SK-N-MC (cell line): ENCODE measurements around the gene HBG2.
"Not testable (repeated sequence)": the region's sequence is repeated elsewhere in the genome, so short reads cannot be mapped to it uniquely, and the experiment has no call there.

ENCODE experiments used
- DNase-seq: peaks from one replicate; pipeline ENCODE4 v3.0.0-alpha.2; 2011; ENCODE audit warnings: low read depth, low spot score
- H3K27ac ChIP-seq: fragments of 200-600 bp; sonication (generic); 2 replicates; pipeline ENCODE4 v1.5.1; 2016; ENCODE audit warnings: mixed run types
- H3K36me3 ChIP-seq: fragments of 200-600 bp; sonication (generic); 2 replicates; pipeline ENCODE4 v1.6.1; 2017; ENCODE audit warnings: antibody characterized with exemption, low read length, mixed read lengths; ENCODE audit not compliant: insufficient read depth
- H3K4me3 ChIP-seq: fragments of 200-600 bp; sonication (generic); 2 replicates; pipeline ENCODE4 v1.5.1; 2016
- H3K9ac ChIP-seq: fragments of 200-600 bp; sonication (generic); 2 replicates; pipeline ENCODE4 v1.8.0; 2017; ENCODE audit warnings: mixed run types, mixed read lengths; ENCODE audit not compliant: insufficient read length
- H3K9me3 ChIP-seq: fragments of 200-600 bp; sonication (generic); 2 replicates; pipeline ENCODE4 v1.6.1; 2017; ENCODE audit warnings: low read depth, mild to moderate bottlenecking, antibody characterized with exemption, low read length, moderate library complexity, mixed read lengths
- EZH2 ChIP-seq: fragments of 200-600 bp; sonication (generic); IDR thresholded peaks from one replicate; pipeline ENCODE4 v1.6.1; 2017; ENCODE audit warnings: antibody characterized with exemption
- FOXP2 ChIP-seq: optimal IDR thresholded peaks from 2 replicates; pipeline ENCODE3; 2011; ENCODE audit warnings: mild to moderate bottlenecking, moderate library complexity; ENCODE audit not compliant: insufficient read depth; ENCODE audit errors: extremely low read length, control extremely low read depth
- POLR2AphosphoS5 ChIP-seq: IDR thresholded peaks from 2 replicates; pipeline ENCODE4 v1.6.1; 2012; ENCODE audit warnings: mild to moderate bottlenecking, low read depth, low read length, borderline replicate concordance

The HBG2 gene

DNA sequence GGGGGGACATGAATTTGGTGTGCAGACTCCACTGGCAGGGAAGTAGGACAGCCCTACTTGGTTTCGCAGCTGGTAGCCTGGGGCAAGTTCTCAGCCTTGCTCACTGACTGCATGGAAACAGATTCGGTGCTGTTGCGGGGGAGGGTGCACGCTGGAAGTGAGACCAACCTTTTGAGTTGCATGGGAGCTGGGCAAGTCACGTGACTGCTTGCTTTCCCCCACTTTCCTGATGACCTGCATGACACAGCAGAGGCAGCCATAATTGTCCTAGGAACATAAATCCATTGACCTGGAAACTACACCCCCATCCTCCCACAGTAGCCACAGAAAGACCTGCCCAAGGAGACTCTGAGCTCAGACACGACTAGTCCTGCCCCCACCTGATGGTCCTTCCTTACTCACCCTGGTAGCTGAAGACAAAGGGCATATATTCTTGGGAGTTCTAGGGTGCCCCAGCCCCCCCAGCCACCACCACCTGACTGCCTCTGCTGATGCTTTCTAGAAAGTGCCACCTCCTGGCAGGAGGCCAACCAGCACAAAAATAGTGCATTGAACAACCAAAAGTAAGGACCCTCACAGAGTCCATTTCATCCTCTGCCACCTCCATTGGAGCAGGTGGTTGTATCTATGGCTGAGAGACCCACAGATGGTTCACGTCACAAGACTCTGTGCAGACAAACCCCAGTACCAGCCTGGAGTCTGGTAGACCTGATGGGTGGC, 4.1 kb upstream of the HBG2 start:
- Histone ChIP-seq H3K27ac (no peak overlapping the region), H3K9me3 (no peaks in the 10 kb centered on the region), H3K9ac (no peak overlapping the region), H3K36me3 (no peaks in the 10 kb centered on the region), H3K4me3 (no peak overlapping the region)
- TF ChIP-seq FOXP2 (no peak), EZH2 (no peak), POLR2AphosphoS5 (no peak)
- no peak for DNase-seq

DNA sequence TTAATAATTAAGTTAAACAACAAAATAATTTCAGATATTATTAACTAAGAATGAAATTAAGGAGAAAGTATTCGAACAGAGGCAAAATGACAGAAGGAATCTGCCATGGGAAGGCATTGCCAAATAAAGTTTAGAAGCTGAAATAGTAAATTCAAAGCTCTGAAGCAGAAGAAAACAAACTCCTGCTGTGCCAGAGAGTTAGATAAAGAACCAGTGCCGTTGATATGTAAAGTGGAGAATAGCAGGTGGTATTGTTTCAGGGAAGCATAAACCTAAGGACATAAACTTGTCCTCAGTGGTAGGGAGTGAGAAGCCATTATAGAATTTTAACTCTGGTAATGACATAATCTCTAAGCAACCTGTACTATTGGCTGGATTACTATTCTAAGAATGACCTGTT, 2.7 kb upstream of the HBG2 start:
- TF ChIP-seq POLR2AphosphoS5 (no peak), EZH2 (no peak), FOXP2 (no peak)
- no peak for DNase-seq
- H3K4me3 ChIP-seq, result no peak overlapping the region
- no peaks in the 10 kb centered on the region for H3K36me3 ChIP-seq
- no peak overlapping the region for H3K27ac ChIP-seq
- H3K9me3 ChIP-seq, result no peaks in the 10 kb centered on the region
- H3K9ac ChIP-seq, result no peak overlapping the region

DNA sequence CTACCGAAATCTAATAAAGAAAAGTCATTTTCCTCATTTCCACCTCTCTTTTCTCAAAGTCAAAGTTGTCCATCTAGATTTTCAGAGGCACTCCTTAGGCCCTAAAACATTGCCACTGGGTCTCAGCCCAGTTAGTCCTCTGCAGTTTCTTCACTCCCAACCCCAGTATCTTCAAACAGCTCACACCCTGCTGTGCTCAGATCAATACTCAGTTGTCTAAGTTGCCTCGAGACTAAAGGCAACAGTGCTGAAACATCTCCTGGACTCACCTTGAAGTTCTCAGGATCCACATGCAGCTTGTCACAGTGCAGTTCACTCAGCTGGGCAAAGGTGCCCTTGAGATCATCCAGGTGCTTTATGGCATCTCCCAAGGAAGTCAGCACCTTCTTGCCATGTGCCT, 558 bp downstream of the HBG2 start:
- H3K4me3 ChIP-seq, H3K27ac ChIP-seq, H3K9me3 ChIP-seq, DNase-seq, H3K9ac ChIP-seq, H3K36me3 ChIP-seq: not testable (repeated sequence)

DNA sequence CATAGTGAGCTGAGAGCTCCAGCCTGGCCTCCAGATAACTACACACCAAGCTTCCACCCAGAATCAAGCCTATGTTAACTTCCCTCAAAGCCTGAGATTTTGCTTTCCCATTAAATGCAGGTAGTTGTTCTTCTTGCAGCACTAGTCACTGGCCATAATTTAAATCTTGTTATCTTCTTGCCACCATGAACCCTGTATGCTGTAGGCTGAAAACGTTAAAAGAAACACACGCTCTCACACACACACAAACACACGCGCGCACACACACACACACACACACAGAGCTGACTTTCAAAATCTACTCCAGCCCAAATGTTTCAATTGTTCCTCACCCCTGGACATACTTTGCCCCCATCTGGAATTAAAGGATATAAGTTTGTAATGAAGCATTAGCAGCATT, 1.1 kb downstream of the HBG2 start:
- DNase-seq, H3K9ac ChIP-seq, H3K36me3 ChIP-seq, H3K4me3 ChIP-seq, H3K27ac ChIP-seq, H3K9me3 ChIP-seq: not testable (repeated sequence)

DNA sequence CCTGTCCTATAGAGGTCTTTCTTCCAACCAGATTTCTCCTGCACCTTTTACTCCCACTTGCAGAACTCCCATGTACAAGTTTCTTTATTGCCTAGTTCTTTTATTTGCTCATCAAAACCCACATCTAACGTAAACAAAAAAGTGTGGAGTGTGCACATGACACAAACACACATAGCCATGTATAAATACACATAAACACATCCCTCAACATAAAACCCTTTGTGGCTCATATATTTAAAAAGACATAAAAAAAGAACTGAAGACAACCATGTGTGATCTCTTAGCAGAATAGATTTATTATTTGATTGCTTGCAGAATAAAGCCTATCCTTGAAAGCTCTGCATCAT, 1.7 kb downstream of the HBG2 start:
- Histone ChIP-seq H3K36me3 (no peaks in the 10 kb centered on the region), H3K4me3 (no peak overlapping the region), H3K27ac (no peak overlapping the region), H3K9me3 (no peaks in the 10 kb centered on the region), H3K9ac (no peak overlapping the region)
- DNase-seq, result no peak
- TF ChIP-seq EZH2 (no peak), POLR2AphosphoS5 (no peak), FOXP2 (no peak)

DNA sequence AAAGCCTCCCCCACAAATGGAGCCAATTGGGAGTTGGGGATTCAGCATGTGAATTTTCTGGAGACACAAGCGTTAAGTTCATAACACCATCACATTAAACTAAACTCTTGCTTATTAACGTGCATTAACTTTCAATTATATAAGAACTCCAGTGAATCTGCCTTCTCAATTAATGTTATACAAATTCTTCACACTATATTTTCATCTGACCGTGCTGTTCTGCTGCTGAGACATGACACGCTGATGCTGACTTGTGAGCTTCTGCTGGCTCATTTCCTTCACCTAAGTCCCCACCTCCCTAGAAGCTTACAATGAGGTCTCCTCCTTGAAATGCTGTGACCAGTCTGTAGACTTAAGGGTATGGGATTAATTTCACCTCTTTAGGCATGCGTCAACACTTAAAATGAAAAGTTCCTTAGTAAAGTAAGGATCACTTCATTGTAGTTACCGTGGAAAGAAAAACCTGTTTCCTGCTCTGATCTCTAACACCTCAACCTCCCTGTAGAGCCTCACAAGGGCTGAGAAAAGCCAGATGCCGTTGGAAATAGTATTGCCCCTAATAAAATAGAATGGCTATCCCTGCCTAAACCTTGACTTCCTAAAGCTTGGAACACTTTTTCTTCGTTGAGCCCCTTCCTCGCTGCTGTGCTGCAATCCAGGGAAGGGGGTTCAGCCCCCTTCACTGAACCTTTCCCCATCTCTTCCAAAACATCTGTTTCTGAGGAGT, 2.2 kb downstream of the HBG2 start:
- H3K27ac ChIP-seq, result no peak overlapping the region
- no peak for DNase-seq
- TF ChIP-seq EZH2 (no peak), FOXP2 (no peak), POLR2AphosphoS5 (no peak)
- H3K9ac ChIP-seq, result no peak overlapping the region
- H3K36me3 ChIP-seq, result no peaks in the 10 kb centered on the region
- H3K9me3 ChIP-seq, result no peaks in the 10 kb centered on the region
- no peak overlapping the region for H3K4me3 ChIP-seq

DNA sequence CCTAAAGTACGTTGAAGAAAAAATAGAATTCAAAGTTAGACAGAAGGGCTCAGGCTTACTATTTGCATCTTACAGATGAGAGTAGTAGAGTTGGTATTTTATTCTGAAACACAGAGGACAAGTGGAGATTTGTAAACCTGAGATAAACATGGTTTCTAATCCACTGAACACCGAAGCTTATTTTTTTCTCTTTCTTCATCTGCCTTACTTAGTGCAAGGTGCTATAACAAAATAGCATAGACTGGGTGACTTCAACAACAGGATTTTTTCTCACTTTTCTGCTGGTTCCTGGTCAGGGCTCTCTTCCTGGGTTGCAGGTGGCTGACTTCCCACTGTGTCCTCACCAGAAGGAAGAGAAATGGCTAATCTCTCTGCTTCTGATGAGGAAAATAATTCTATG, 2.8 kb downstream of the HBG2 start:
- no peak for DNase-seq
- TF ChIP-seq EZH2 (no peak), POLR2AphosphoS5 (no peak), FOXP2 (no peak)
- Histone ChIP-seq H3K27ac (no peak overlapping the region), H3K4me3 (no peak overlapping the region), H3K9ac (no peak overlapping the region), H3K36me3 (no peaks in the 10 kb centered on the region), H3K9me3 (no peaks in the 10 kb centered on the region)

DNA sequence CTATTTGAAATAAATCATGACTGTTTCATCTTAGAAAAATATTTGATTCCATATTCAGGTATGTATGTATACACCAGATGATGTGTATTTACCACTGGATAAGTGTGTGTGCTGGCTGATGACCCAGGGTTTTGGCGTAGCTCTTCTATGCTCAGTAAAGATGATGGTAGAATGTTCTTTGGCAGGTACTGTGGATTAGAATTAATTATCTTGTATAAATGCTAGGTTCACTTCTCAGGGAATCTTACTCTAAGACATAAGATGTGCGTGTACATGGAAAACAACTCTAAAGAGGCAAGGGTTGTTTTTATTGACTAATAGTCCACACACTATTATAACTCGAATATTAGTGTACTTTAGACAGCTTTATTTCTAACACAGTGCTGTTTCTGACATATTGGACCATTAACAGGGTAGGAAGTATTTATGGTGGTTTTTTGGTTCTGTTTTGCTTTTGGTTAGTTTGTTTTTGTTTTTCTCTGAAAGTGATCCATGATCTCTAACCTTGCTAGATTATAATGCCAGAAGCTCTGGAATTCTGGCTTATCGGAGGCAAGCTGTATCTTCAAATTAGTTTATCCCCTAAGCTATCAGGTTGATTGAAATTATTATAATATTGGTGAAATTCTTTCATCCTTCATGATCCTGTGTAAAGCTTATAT, 3.9 kb downstream of the HBG2 start:
- DNase-seq, result no peak
- no peaks in the 10 kb centered on the region for H3K9me3 ChIP-seq
- no peak overlapping the region for H3K9ac ChIP-seq
- no peak overlapping the region for H3K27ac ChIP-seq
- H3K4me3 ChIP-seq, result no peak overlapping the region
- no peaks in the 10 kb centered on the region for H3K36me3 ChIP-seq
- no peak for TF ChIP-seq FOXP2
- no peak for TF ChIP-seq POLR2AphosphoS5
- no peak for TF ChIP-seq EZH2

DNA sequence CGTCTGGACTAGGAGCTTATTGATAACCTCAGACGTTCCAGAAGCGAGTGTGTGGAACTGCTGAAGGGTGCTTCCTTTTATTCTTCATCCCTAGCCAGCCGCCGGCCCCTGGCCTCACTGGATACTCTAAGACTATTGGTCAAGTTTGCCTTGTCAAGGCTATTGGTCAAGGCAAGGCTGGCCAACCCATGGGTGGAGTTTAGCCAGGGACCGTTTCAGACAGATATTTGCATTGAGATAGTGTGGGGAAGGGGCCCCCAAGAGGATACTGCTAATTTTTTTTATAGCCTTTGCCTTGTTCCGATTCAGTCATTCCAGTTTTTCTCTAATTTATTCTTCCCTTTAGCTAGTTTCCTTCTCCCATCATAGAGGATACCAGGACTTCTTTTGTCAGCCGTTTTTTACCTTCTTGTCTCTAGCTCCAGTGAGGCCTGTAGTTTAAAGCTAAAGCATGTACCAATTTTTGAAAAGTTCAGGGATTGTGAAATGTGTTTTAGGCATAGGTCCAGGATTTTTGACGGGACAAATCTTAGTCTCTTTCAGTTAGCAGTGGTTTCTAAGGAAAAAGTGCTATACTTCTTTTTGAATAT, 4.7 kb downstream of the HBG2 start, which contains the start of gene HBG1:
TSS of gene HBG1 (minus strand) at position 51 of the 590 bp plus-strand sequence. CDS start 53 bp downstream, outside the sequence.
- H3K9me3 ChIP-seq, H3K9ac ChIP-seq, H3K4me3 ChIP-seq, H3K36me3 ChIP-seq, DNase-seq, H3K27ac ChIP-seq: not testable (repeated sequence)

DNA sequence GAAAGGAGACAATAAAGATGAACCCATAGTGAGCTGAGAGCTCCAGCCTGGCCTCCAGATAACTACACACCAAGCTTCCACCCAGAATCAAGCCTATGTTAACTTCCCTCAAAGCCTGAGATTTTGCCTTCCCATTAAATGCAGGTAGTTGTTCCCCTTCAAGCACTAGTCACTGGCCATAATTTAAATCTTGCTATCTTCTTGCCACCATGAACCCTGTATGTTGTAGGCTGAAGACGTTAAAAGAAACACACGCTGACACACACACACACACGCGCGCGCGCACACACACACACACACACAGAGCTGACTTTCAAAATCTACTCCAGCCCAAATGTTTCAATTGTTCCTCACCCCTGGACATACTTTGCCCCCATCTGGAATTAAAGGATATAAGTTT, 6.1 kb downstream of the HBG2 start:
- not testable (repeated sequence) for H3K9me3 ChIP-seq, DNase-seq, H3K4me3 ChIP-seq, H3K9ac ChIP-seq, H3K27ac ChIP-seq, H3K36me3 ChIP-seq
